Ectodermal cell (in vitro differentiated cells): ENCODE measurements around the gene SLC35E4.
"Not testable (repeated sequence)": the region's sequence is repeated elsewhere in the genome, so short reads cannot be mapped to it uniquely, and the experiment has no call there.

Source experiments
- H3K27ac ChIP-seq: 2 replicates; pipeline ENCODE4 v1.7.0; 2013; ENCODE audit warnings: mild to moderate bottlenecking, low read depth, low read length; ENCODE audit not compliant: insufficient read depth, poor library complexity, severe bottlenecking
- H3K27me3 ChIP-seq: 2 replicates; pipeline ENCODE4 v1.7.0; 2013; ENCODE audit warnings: mild to moderate bottlenecking, low read length; ENCODE audit not compliant: insufficient read depth, control insufficient read depth, poor library complexity, severe bottlenecking
- H3K36me3 ChIP-seq: one replicate; pipeline ENCODE4 v1.7.0; 2013; ENCODE audit warnings: low read length; ENCODE audit not compliant: control insufficient read depth, insufficient read depth
- H3K4me1 ChIP-seq: one replicate; pipeline ENCODE4 v1.7.0; 2013; ENCODE audit warnings: low read length; ENCODE audit not compliant: control insufficient read depth, insufficient read depth
- H3K4me3 ChIP-seq: 2 replicates; pipeline ENCODE4 v1.7.0; 2013; ENCODE audit warnings: low read depth, low read length, control low read depth; ENCODE audit not compliant: insufficient read depth
- H3K9me3 ChIP-seq: 2 replicates; pipeline ENCODE4 v1.7.0; 2013; ENCODE audit warnings: mild to moderate bottlenecking, low read length, moderate library complexity; ENCODE audit not compliant: control insufficient read depth
- WGBS, 2 experiments: methylation state at CpG; one replicate each; pipeline ENCODE4 v1.1.7; 2013; ENCODE audit warnings: missing lambda C conversion rate in 2 of 2; 5-methylcytosine and 5-hydroxymethylcytosine counted together

Gene SLC35E4

GRCh38 chr22:30610299-30610698, 25.3 kb upstream of the SLC35E4 start:
- 90 to 94% methylated on average over 7 of the region's 7 CpGs for WGBS, 2 experiments
- Histone ChIP-seq H3K36me3 (peaks cover 14% of the 10 kb centered on the region), H3K9me3 (no peaks in the 10 kb centered on the region)

GRCh38 chr22:30611197-30611596, 24.4 kb upstream of the SLC35E4 start:
- WGBS, 2 experiments, result 93 to 95% methylated on average over 3 of the region's 3 CpGs
- H3K9me3 ChIP-seq, result no peaks in the 10 kb centered on the region

More at GRCh38 chr22:30610299-30610698, 25.3 kb upstream of the SLC35E4 start:
- H3K4me3 ChIP-seq, result no peak overlapping the region
- H3K27me3 ChIP-seq, result no peaks in the 10 kb centered on the region
- H3K4me1 ChIP-seq, result peaks cover 18% of the 10 kb centered on the region
- no peak overlapping the region for H3K27ac ChIP-seq

GRCh38 chr22:30612789-30613188, 22.8 kb upstream of the SLC35E4 start:
- Histone ChIP-seq H3K36me3 (peaks cover 19% of the 10 kb centered on the region), H3K9me3 (no peaks in the 10 kb centered on the region), H3K4me3 (no peak overlapping the region), H3K27ac (no peak overlapping the region), H3K27me3 (no peaks in the 10 kb centered on the region), H3K4me1 (peaks cover 11% of the 10 kb centered on the region)
- WGBS, 2 experiments, result 89 to 93% methylated on average over 8 of the region's 8 CpGs

More at GRCh38 chr22:30611197-30611596, 24.4 kb upstream of the SLC35E4 start:
- H3K36me3 ChIP-seq, result peaks cover 14% of the 10 kb centered on the region
- H3K4me3 ChIP-seq, result no peak overlapping the region
- no peak overlapping the region for H3K27ac ChIP-seq
- no peaks in the 10 kb centered on the region for H3K27me3 ChIP-seq
- H3K4me1 ChIP-seq, result peaks cover 18% of the 10 kb centered on the region

GRCh38 chr22:30614268-30614667, 21.3 kb upstream of the SLC35E4 start:
- H3K27ac ChIP-seq, result no peak overlapping the region
- no peaks in the 10 kb centered on the region for H3K9me3 ChIP-seq
- no peaks in the 10 kb centered on the region for H3K4me1 ChIP-seq
- H3K36me3 ChIP-seq, result peaks cover 19% of the 10 kb centered on the region
- no peak overlapping the region for H3K4me3 ChIP-seq
- no peaks in the 10 kb centered on the region for H3K27me3 ChIP-seq
- WGBS, 2 experiments, result 96 to 97% methylated on average over 7 of the region's 7 CpGs

- Histone ChIP-seq H3K27me3 (no peaks in the 10 kb centered on the region), H3K36me3 (peaks cover 19% of the 10 kb centered on the region), H3K9me3 (no peaks in the 10 kb centered on the region), H3K4me3 (no peak overlapping the region), H3K4me1 (no peaks in the 10 kb centered on the region), H3K27ac (no peak overlapping the region)
Measured at GRCh38 chr22:30614879-30615278, 20.7 kb upstream of the SLC35E4 start.

GRCh38 chr22:30615543-30615954, 20.0 kb upstream of the SLC35E4 start:
- Histone ChIP-seq H3K4me1 (no peaks in the 10 kb centered on the region), H3K27me3 (no peaks in the 10 kb centered on the region), H3K36me3 (peaks cover 16% of the 10 kb centered on the region), H3K9me3 (no peaks in the 10 kb centered on the region), H3K27ac (no peak overlapping the region), H3K4me3 (no peak overlapping the region)
- WGBS, 2 experiments, result 93 to 96% methylated on average over 7 of the region's 7 CpGs

- Histone ChIP-seq H3K36me3 (peaks cover 9% of the 10 kb centered on the region), H3K27ac (no peak overlapping the region), H3K9me3 (no peaks in the 10 kb centered on the region), H3K4me1 (no peaks in the 10 kb centered on the region), H3K27me3 (no peaks in the 10 kb centered on the region), H3K4me3 (no peak overlapping the region)
- 94 to 96% methylated on average over 6 of the region's 6 CpGs for WGBS, 2 experiments
Measured at GRCh38 chr22:30617819-30618218, 17.8 kb upstream of the SLC35E4 start.

GRCh38 chr22:30619909-30620308, 15.7 kb upstream of the SLC35E4 start:
- not testable (repeated sequence) for H3K27ac ChIP-seq, H3K4me1 ChIP-seq, H3K9me3 ChIP-seq, H3K27me3 ChIP-seq, H3K36me3 ChIP-seq, H3K4me3 ChIP-seq
- 98% methylated on average over 6 of the region's 6 CpGs for WGBS, 2 experiments

- WGBS, 2 experiments, result 91 to 93% methylated on average over 5 of the region's 5 CpGs
- Histone ChIP-seq H3K4me3 (no peak overlapping the region), H3K9me3 (no peaks in the 10 kb centered on the region), H3K36me3 (no peaks in the 10 kb centered on the region), H3K27me3 (no peaks in the 10 kb centered on the region), H3K27ac (no peak overlapping the region), H3K4me1 (no peaks in the 10 kb centered on the region)
Measured at GRCh38 chr22:30626413-30626812, 9.2 kb upstream of the SLC35E4 start.

- 90% methylated on average over 5 of the region's 5 CpGs for WGBS, 2 experiments
- Histone ChIP-seq H3K36me3 (no peaks in the 10 kb centered on the region), H3K9me3 (no peaks in the 10 kb centered on the region), H3K27ac (no peak overlapping the region), H3K4me1 (no peaks in the 10 kb centered on the region), H3K27me3 (no peaks in the 10 kb centered on the region), H3K4me3 (no peak overlapping the region)
Measured at GRCh38 chr22:30627471-30627870, 8.1 kb upstream of the SLC35E4 start.

GRCh38 chr22:30628491-30628890, 7.1 kb upstream of the SLC35E4 start:
- Histone ChIP-seq H3K4me1 (no peaks in the 10 kb centered on the region), H3K9me3 (no peaks in the 10 kb centered on the region), H3K4me3 (no peak overlapping the region), H3K27me3 (no peaks in the 10 kb centered on the region), H3K27ac (no peak overlapping the region), H3K36me3 (no peaks in the 10 kb centered on the region)
- 90% methylated on average over 4 of the region's 4 CpGs for WGBS, 2 experiments
